Measurements from ENCODE around the gene PTGIS.

Gene PTGIS

GRCh38 chr20:49526056-49526455 lies 41.9 kb downstream of the PTGIS start:
- no peak for DNase-seq

DNA sequence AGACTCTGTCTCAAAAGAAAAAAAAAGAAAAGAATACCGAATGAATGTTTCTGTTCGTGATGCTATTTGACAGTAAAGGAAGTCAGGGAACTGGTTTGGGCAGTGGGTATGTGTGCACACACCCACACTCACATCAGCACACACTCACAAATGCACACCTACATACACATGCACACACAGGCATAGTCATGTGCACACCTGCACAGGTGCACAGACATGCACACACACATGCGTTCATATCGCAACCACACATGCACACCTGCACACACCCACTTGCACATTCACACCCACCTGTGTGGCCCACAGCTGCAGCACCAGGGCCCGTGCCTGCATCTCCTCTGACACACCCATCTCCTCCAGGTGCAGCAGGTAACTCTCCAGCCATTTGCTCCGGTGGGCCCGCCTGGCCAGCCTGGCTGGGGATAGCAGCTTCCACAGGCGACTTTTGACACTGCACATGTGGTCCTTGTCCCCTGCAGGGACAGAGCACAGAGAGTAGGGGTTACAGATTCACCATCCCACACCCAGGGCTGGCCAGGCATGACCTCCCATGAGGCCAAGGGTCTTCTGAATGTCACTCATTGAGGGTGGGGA lies 44.1 kb downstream of the PTGIS start:
- no peak for DNase-seq

GRCh38 chr20:49521356-49521755 lies 46.6 kb downstream of the PTGIS start:
- DNase-seq, result no peak

DNA sequence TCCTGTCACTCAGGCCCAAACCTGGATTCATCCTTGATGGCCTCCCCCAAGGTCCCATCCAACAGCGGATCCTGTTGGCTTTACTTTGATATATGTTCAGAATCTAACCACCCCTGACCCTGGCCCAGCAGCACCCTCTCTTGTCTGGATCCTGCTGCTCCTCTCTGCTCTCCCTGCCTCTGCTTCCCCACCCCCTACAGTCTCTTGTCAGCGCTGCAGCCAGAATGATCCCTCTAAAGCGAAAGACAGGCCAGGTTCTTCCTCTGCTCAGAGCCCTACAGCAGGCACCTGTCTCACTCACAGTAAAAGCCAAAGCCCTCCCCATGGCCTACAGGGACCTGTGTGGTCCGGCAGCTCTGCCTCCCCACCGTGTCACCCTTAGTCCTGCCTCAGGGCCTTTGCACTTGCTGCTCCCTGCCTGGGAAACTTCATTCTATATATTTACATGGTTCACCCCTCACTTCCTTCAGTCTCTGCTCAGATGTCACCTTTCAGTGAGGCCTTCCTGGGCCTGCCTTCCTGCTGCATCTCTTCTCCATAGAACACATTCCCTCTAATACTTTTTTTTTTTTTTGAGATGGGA lies 48.1 kb downstream of the PTGIS start:
- DNase-seq, result no peak

GRCh38 chr20:49519212-49519712 lies 48.7 kb downstream of the PTGIS start:
- no peak for DNase-seq

GRCh38 chr20:49518576-49518975 lies 49.4 kb downstream of the PTGIS start:
- no peak for DNase-seq

- DNase-seq, result no peak
These were observed 50.2 kb downstream of the PTGIS start for GRCh38 chr20:49517805-49518100.

DNA sequence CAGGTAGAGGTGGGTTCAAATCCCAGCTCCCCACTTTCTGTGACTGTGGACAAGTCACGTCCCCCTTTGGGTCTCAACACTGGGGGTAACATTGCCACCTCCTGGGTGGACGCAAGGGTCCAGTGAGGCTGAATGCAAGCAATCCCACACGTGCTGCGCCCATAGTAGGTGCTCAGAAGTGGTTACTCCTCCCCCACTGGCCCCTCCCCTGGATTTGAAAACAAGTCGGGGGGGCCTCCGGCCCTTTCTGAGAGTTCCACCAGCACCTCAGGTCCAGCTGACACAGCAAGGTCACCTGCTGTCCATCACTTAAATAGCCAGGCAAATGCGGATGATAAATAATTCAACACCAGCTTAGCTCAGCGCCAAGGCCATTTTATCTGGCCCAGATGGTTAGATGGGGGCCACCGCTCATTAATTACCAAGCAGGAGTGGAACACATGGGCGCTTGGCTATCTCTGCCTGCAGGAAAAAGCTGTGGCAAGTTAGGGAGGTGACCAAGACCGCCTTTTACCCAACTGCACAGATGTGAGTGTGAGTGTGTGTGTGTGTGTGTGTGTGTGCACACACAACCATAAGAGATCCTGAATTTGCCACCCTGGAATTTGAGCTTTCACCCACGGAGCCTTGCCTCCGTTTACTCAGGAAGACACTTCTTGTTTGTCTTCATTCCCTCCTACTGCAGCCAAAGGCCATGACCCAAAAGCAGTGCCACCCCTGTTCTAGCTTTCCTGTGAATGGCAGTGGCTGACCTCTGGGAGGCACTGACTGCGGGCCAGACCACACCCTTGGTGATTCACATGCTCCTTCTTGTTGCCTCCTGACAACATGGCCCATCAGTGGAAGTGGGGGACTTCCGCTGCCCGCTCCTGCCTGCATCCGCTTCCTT lies 50.8 kb downstream of the PTGIS start:
- DNase-seq, result no peak

- DNase-seq, result no peak
These were observed 52.4 kb downstream of the PTGIS start for GRCh38 chr20:49515586-49515985.

GRCh38 chr20:49513517-49513916 lies 54.4 kb downstream of the PTGIS start:
- DNase-seq, result no peak

DNA sequence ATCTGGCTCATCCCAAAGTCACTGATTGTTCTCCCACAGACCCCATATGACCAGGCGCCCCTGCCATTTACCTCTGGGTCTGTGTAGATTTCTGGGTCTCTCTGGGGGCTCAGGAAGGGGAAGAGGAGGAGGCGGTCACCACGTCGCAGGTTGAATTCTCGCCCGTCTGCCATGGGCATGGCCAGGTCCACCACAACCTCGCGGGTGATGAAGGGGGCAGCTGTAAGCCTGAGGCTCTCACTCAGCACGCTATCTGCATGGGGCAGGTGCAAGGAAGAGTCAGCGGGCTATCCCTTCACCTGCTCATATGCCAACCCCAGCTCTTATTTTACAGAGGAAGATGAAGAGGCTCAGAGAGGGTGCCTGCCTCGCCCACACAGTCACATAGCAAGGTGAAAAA lies 54.9 kb downstream of the PTGIS start:
- DNase-seq, result no peak

DNA sequence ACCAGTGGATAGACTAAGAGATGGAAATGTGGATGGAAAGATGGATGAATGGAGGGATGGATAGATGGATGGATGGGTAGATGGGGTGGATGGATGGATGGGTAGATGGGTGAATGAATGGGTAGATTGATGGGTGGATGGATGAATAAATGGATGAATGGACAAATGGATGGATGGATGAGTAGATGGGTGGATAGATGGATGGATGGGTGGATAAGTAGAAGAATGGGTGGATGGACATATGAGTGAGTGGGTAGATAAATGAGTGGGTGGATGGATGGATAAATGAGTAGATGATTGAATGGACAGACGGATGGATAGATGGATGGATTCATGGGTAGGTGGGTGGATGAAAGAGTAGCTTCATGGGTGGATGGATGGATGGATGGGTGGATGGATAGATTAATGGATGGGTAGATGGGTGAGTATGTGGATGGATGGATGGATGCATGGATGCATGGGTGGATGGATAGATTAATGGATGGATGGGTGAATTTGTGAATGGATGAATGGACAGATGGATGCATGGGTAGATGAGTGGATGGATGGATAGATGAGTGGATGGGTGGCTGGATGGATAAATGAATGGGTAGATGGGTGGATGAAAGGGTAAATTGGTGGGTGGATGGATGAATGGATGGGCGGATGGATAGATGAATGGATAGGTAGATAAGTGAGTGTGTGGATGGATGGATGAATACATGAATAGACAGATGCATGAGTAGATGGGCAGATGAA lies 56.0 kb downstream of the PTGIS start:
- DNase-seq, result no peak

GRCh38 chr20:49510562-49511122 lies 57.3 kb downstream of the PTGIS start:
- no peak for DNase-seq

- DNase-seq, result no peak
These were observed 59.3 kb downstream of the PTGIS start for GRCh38 chr20:49508435-49509199.

- no peak for DNase-seq
These were observed 60.0 kb downstream of the PTGIS start for GRCh38 chr20:49507741-49508434.

DNA sequence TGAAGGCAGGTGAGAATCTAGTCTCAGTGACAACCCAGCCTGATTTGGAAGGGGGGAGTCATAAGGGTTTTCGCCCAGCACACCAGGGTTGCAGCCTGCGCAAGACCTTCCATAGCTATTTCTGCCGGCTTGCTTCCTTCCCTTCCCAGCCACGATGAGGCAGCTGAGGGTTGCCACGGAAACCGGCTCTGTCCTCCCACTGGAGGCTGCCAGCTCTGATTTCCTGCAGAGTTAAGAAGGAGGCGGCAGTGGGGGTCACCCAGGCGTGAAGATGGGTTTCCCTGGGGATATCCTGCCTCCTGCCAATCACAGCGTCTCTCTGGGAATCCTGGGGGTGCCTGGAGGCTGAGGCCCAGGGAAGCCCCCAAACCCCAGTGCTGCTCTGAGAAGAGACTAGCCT lies 62.4 kb downstream of the PTGIS start:
- DNase-seq, result no peak

DNA sequence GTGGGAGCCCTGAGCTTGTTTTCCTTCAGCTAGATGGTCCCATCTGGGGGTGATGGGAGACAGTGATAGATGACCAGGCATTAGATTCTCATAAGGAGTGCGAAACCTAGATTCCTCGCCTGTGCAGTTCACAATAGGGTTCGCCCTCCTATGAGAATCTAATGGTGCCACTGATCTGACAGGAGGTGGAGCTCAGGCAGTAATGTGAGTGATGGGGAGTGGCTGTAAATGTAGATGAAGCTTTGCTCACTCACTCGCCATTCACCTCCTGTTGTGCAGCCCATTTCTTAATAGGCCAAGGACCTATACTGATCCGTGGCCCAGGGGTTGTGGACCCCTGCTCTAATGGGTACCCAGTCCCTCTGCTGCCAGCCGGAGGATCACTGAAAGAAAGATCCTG lies 64.8 kb downstream of the PTGIS start:
- no peak for DNase-seq

DNA sequence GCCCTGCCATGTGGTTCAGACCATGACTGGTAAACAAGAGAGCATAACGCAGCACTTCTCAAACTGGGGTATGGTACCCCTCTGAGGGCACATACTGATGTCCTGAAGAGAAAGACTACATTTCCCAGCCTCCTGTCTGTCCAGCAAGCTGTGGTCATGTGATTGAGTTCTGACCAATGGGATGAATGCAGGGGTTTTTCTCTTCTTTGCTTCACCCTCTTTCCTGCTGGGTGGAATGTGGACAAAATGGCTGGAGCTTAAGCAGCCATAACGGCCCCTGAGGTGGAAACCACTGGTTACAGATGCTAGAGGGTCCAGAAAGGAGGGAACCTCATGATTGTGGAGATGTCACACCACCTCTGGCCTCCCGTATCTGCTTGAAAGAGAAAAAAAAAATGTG lies 66.0 kb downstream of the PTGIS start:
- no peak for DNase-seq

DNA sequence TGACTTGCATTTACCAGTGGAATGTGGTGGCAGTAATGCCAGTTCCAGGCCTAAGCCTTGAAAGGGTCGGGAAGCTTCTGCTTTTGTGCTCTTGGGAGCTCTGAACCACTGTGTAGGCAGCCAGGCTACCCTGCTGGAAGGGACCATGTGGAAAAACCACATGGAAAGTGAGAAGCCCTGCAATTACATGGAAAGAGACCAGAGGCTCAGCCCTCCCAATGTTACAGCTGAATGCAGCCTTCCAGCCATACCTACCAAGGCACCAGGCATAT lies 70.6 kb downstream of the PTGIS start:
- no peak for DNase-seq

DNA sequence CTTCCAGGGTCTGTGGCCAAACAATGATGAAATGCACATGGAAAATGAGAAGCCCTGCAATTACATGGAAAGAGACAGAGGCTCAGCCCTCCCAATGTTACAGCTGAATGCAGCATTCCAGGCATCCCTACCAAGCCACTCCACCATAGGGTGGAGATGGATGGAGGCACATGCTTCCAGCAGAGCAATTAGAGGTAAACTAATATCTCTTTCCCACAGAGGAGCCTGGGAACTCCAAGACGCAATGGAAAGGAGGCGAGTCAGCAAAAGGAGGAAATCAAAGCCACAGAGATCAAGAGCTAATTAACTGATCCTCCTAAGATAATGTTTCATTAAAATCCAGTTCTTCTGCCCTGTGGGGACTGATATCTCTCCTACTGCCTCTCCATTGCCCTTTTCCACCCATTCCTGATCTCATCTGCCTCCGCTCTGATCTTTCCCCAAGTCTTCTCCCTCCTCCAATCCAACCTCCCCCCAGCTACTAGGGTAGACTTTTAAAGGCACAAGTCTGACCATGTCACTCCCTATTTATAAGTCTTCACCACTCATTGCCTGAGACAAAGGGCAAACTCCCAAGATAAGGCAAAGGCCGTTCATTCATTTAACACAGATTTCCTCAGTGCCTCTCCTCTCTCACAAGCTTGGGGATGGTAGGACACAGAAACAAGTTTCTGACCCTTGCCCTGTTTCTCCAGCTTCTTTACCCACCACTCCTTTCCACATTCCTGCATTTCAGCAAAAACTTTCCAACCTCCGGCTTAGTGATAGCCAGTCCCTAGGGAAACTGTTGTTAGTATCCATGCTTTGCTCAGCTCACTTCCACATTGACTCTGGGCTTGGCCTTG lies 71.2 kb downstream of the PTGIS start:
- DNase-seq, result no peak

GRCh38 chr20:49496043-49496442 lies 71.9 kb downstream of the PTGIS start:
- DNase-seq, result no peak

All from activated CD4-positive, alpha-beta T cell treated with anti-CD3 and anti-CD28 coated beads for 1 hour (primary cell).